ENCODE data around the gene BATF2. TPM values are rescaled to one million over a fixed set of nuclear protein-coding genes. Genes with fewer than 3 reads are reported as not detected.

The BATF2 gene
- total RNA-seq, 1 experiment from 2014 or later, result 0.72 TPM

DNA sequence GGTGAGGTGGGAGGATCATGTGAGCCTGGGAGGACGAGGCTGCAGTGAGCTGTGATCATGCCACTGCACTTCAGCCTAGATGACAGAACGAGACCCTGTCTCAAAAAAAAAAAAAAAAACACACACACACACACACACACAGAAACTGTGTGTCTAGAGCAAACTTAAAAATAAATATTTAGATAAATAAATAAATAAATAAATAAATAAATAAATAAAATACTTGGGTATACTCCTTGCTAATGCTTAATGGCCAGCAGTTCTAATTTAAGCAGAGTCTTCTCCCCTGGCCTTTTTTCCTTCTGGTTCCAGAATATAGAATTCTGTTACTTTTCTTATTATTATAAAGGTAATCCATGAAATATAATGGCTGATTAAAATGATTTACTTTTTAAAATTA lies 12.1 kb upstream of the BATF2 start:
- Mint-ChIP-seq H3K9me3 (no peaks in the 10 kb centered on the region), H3K4me3 (no peak overlapping the region), H3K27ac (no peak overlapping the region), H3K27me3 (ENCODE audit: low read depth) (no peaks in the 10 kb centered on the region; the same call in 1 of the 2 replicates), H3K36me3 (ENCODE audit: insufficient read depth in 1 of 3, low read depth in 3 of 3) (no peaks in the 10 kb centered on the region), H3K4me1 (peaks cover 5 to 6% of the 10 kb centered on the region in 2 experiments)
- no peaks in the 10 kb centered on the region for H3K4me1 ChIP-seq (ENCODE audit: insufficient read depth, low read length)
- no peak overlapping the region for H3K14ac ChIP-seq (ENCODE audit: insufficient read depth, low read length)
- no peak overlapping the region for H2BK15ac ChIP-seq (ENCODE audit: low read depth, low read length)
- peaks cover 3% of the 10 kb centered on the region for H3K23me2 ChIP-seq (ENCODE audit: insufficient read length, low read depth, low read length, poor library complexity, severe bottlenecking)
- no peak overlapping the region for H2AFZ ChIP-seq (ENCODE audit: low read length)
- no peak overlapping the region for H4K5ac ChIP-seq (ENCODE audit: insufficient read length, low read depth, low read length)
- no peaks in the 10 kb centered on the region for H4K20me1 ChIP-seq (ENCODE audit: control insufficient read depth, insufficient read depth, insufficient read length)
- no peaks in the 10 kb centered on the region for H3K79me2 ChIP-seq (ENCODE audit: insufficient read depth, low read length)
- no peak overlapping the region for H2BK5ac ChIP-seq (ENCODE audit: insufficient read length, low read length)
- no peak overlapping the region for H4K8ac ChIP-seq (replicated peaks; ENCODE audit: insufficient read length, low read depth, low read length)
- TF ChIP-seq, protein P1, sequence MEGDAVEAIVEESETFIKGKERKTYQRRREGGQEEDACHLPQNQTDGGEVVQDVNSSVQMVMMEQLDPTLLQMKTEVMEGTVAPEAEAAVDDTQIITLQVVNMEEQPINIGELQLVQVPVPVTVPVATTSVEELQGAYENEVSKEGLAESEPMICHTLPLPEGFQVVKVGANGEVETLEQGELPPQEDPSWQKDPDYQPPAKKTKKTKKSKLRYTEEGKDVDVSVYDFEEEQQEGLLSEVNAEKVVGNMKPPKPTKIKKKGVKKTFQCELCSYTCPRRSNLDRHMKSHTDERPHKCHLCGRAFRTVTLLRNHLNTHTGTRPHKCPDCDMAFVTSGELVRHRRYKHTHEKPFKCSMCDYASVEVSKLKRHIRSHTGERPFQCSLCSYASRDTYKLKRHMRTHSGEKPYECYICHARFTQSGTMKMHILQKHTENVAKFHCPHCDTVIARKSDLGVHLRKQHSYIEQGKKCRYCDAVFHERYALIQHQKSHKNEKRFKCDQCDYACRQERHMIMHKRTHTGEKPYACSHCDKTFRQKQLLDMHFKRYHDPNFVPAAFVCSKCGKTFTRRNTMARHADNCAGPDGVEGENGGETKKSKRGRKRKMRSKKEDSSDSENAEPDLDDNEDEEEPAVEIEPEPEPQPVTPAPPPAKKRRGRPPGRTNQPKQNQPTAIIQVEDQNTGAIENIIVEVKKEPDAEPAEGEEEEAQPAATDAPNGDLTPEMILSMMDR (conservative IDR thresholded peaks at IDR 0.05), result no peak
- no peak overlapping the region for H3K27ac ChIP-seq (ENCODE audit: insufficient read length, low read depth, low read length)
- H3K79me1 ChIP-seq (ENCODE audit: insufficient read depth, low read depth, low read length, poor library complexity, severe bottlenecking), result no peaks in the 10 kb centered on the region
- WGBS (ENCODE audit: extremely low coverage, insufficient read length, low lambda C conversion rate), result no CpG with 5 or more reads among the region's 2 CpGs
- no peak overlapping the region for H3K56ac ChIP-seq (ENCODE audit: insufficient read length, low read depth, low read length)
- H3K4ac ChIP-seq (ENCODE audit: low read depth, low read length), result no peak overlapping the region
- no peak overlapping the region for H4K91ac ChIP-seq (ENCODE audit: insufficient read length, low read depth, low read length)
- H3K27me3 ChIP-seq (ENCODE audit: insufficient read depth, low read length), result no peaks in the 10 kb centered on the region
- no peak overlapping the region for H2BK20ac ChIP-seq (ENCODE audit: low read depth, low read length, poor library complexity, severe bottlenecking)
- no peak overlapping the region for H3K9ac ChIP-seq (ENCODE audit: extremely low read depth, insufficient read length, low read length)
- H3T11ph ChIP-seq (ENCODE audit: low read length), result no peak overlapping the region
- no peaks in the 10 kb centered on the region for H3K9me3 ChIP-seq (ENCODE audit: control insufficient read depth, low read depth, low read length)
- no peak overlapping the region for H2BK12ac ChIP-seq (ENCODE audit: insufficient read length, low read depth, low read length)
- H2AK5ac ChIP-seq (ENCODE audit: insufficient read length, low read length), result no peak overlapping the region
- no peak for DNase-seq
- H3K4me2 ChIP-seq (ENCODE audit: insufficient read depth, insufficient read length, low read length), result no peak overlapping the region
- no peak overlapping the region for H3K23ac ChIP-seq (ENCODE audit: insufficient read length, low read depth, low read length)
- no peak overlapping the region for H2BK120ac ChIP-seq (ENCODE audit: low read depth, low read length, poor library complexity, severe bottlenecking)
- H3K18ac ChIP-seq (ENCODE audit: insufficient read length, low read depth, low read length), result no peak overlapping the region

Data from H9 (cell line).